Upper lobe of right lung (tissue), 1 donor: ENCODE measurements around the gene NOD2. TPM values are rescaled to one million over a fixed set of nuclear protein-coding genes. Genes with fewer than 3 reads are reported as not detected.
A peak's percentile ranks its signal among the peaks of the same experiment; 100 is the strongest.

ENCODE experiments used
- ATAC-seq: fragments of 200-7000 bp; cut with Tn5 transposase; one replicate; pipeline ENCODE4 v1.9.1; 2020; ENCODE audit warnings: mild to moderate bottlenecking, moderate library complexity
- DNase-seq: peaks from one replicate; pipeline ENCODE4 v3.0.0-alpha.2; 2020
- H3K27ac ChIP-seq: fragments of 200-600 bp; one replicate; pipeline ENCODE4 v1.8.0; 2022
- H3K27me3 ChIP-seq: fragments of 200-600 bp; one replicate; pipeline ENCODE4 v1.8.0; 2022; ENCODE audit warnings: mild to moderate bottlenecking
- H3K36me3 ChIP-seq: fragments of 200-600 bp; one replicate; pipeline ENCODE4 v1.8.0; 2022
- H3K4me1 ChIP-seq: fragments of 200-600 bp; one replicate; pipeline ENCODE4 v1.8.0; 2022
- H3K4me3 ChIP-seq: fragments of 200-600 bp; one replicate; pipeline ENCODE4 v1.8.0; 2022; ENCODE audit warnings: mild to moderate bottlenecking
- H3K9me3 ChIP-seq: fragments of 200-600 bp; one replicate; pipeline ENCODE4 v1.8.0; 2022
- CTCF ChIP-seq: fragments of 200-600 bp; IDR thresholded peaks from one replicate; pipeline ENCODE4 v1.8.0; 2022; ENCODE audit warnings: antibody characterized with exemption
- intact Hi-C: fragments of 100-400 bp; cut with DNase I; formaldehyde crosslinking; loops from one replicate; pipeline ENCODE4 v1.11.0; 2022
- total RNA-seq: library from RNA; stranded (reverse); fragmentation: NEBNext Ultra II Directional; extraction: Animal tissue kit (Norgen Biotek cat#: 25700); gene quantifications from one replicate; pipeline ENCODE4 v1.2.1, GENCODE V29; 2021
- donor health status: DM: no; HTN: yes; CAD: no; lungs with severe emphysema.

Gene NOD2
- total RNA-seq, 1 donor from 2014 or later: 4.2 TPM

DNA sequence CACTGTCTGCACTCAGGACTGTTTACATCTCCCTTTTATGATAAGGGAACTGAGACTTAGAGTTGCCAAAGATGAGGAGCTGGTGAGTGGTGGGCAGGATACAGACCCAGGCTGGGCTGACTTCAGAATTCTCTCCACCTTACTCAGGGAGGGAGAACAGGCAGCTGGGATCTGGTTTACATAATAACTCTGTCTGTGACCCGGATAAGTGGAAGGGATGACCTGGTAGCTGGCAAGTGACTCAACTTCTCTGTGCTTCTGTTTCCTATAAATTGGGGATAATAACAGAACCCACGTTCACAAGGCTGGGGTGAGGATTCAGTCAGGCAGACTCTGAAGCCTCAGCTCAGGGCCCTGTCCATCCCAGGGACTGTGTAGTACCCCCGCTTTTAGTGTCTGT lies 14.9 kb upstream of the NOD2 start:
- no peak for DNase-seq
- H3K9me3 ChIP-seq: no peaks in the 10 kb centered on the region
- H3K4me3 ChIP-seq: no peak overlapping the region
- no peak for TF ChIP-seq CTCF
- peaks cover 4% of the 10 kb centered on the region for H3K36me3 ChIP-seq
- intact Hi-C loops: no loop called here
- no peaks in the 10 kb centered on the region for H3K27me3 ChIP-seq
- H3K4me1 ChIP-seq: peaks cover 21% of the 10 kb centered on the region
- no peak for ATAC-seq
- H3K27ac ChIP-seq: no peak overlapping the region

DNA sequence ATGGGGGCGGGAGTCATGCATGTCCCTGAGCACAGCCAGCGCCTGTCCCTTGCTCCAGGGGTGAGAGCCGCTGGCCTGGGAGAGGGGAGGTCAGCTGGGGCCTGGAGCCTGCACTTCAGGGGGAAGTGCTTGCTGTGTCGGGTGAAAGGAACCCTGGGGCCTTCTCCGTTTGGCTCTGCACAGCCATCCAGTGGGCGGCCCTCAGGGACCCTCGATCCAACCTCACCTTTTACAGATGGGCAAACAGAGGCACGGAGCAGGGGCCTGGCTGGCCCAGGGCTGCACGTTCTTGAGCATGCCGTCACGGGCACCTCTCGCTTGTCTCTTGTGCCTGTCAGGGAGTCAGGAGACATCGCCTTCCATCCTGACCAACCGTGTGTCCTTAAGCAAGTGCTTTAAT lies 14.1 kb upstream of the NOD2 start:
- peaks cover 4% of the 10 kb centered on the region for H3K36me3 ChIP-seq
- no peak overlapping the region for H3K4me3 ChIP-seq
- no peaks in the 10 kb centered on the region for H3K27me3 ChIP-seq
- DNase-seq (no peak), ATAC-seq (no peak)
- no peak for TF ChIP-seq CTCF
- intact Hi-C loops: no loop called here
- no peak overlapping the region for H3K27ac ChIP-seq
- H3K4me1 ChIP-seq: peaks cover 27% of the 10 kb centered on the region
- H3K9me3 ChIP-seq: no peaks in the 10 kb centered on the region

GRCh38 chr16:50679676-50680555 lies 13.5 kb upstream of the NOD2 start:
- intact Hi-C loops: no loop called here
- ATAC-seq (no peak), DNase-seq (no peak)
- TF ChIP-seq CTCF: no peak
- Histone ChIP-seq H3K27ac (no peak overlapping the region), H3K27me3 (no peaks in the 10 kb centered on the region), H3K36me3 (peaks cover 4% of the 10 kb centered on the region), H3K4me3 (peak overlapping the region; percentile 48), H3K9me3 (no peaks in the 10 kb centered on the region), H3K4me1 (peaks cover 29% of the 10 kb centered on the region)

DNA sequence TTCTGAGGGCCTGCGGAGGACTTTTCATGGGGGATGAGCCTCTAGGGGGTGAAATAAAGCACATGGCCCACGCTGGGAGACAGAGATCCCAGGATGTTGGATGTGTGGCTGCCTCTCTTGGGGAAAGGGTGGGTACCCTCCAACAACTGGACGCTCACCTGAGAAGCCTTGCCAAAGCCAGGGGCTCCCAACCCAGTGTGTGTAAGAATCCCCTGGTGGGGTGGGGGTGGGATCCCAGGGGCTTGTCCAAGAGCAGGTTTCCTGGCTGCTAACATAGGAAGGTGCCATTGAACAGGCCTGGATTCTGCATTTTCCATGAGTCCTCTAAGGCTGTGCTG lies 12.9 kb upstream of the NOD2 start:
- intact Hi-C loops: no loop called here
- peaks cover 4% of the 10 kb centered on the region for H3K36me3 ChIP-seq
- TF ChIP-seq CTCF: no peak
- peaks cover 33% of the 10 kb centered on the region for H3K4me1 ChIP-seq
- ATAC-seq: no peak
- H3K27ac ChIP-seq: peak overlapping the region; percentile 69
- no peaks in the 10 kb centered on the region for H3K27me3 ChIP-seq
- no peak for DNase-seq
- no peaks in the 10 kb centered on the region for H3K9me3 ChIP-seq
- peak overlapping the region; percentile 48 for H3K4me3 ChIP-seq

GRCh38 chr16:50681021-50681885 lies 12.2 kb upstream of the NOD2 start, which contains the start of gene SNX20:
Gene SNX20, minus strand, starts transcription at chr16:50681312. Its CDS starts 3,786 bp downstream, at chr16:50677526.
- DNase-seq (no peak), ATAC-seq (peak; percentile 75)
- H3K4me3 ChIP-seq: peak within 1 kb of the TSS; percentile 48
- no peaks in the 10 kb centered on the region for H3K9me3 ChIP-seq
- peaks cover 35% of the 10 kb centered on the region for H3K4me1 ChIP-seq
- peaks cover 4% of the 10 kb centered on the region for H3K36me3 ChIP-seq
- intact Hi-C loops: no loop called here
- H3K27ac ChIP-seq: peak within 1 kb of the TSS; percentile 69
- no peaks in the 10 kb centered on the region for H3K27me3 ChIP-seq
- no peak for TF ChIP-seq CTCF
